IMR-90 (cell line): ENCODE results near the gene NPSR1. TPM values are rescaled to one million over a fixed set of nuclear protein-coding genes. Genes with fewer than 3 reads are reported as not detected.

ENCODE experiments used
- ATAC-seq: fragments of 200-7000 bp; cut with Tn5 transposase; 2 replicates; pipeline ENCODE4 v1.9.1; 2020; ENCODE audit warnings: low read depth, mild to moderate bottlenecking, moderate library complexity
- BruUV-seq: library from RNA; stranded (reverse); fragments of 400-500 nt; replicated peaks from 2 replicates; lab custom pipeline; 2021; lab: Mats Ljungman, UMichigan
- CTCF ChIA-PET: fragments of 300-600 bp; formaldehyde crosslinking; extraction: SDS; loops from one replicate; lab custom pipeline; 2021; ENCODE audit warnings: antibody characterized with exemption; lab: Yijun Ruan, JAX
- POLR2A ChIA-PET: fragments of 300-600 bp; sonication (Branson Sonifier 250); formaldehyde crosslinking; loops from one replicate; lab custom pipeline; 2022; ENCODE audit warnings: antibody characterized with exemption; ENCODE audit not compliant: unreplicated experiment; lab: Charles Lee
- DNase-seq: peaks from one replicate; pipeline ENCODE4 v3.0.0; 2013
- H2AFZ ChIP-seq: replicated peaks from 2 replicates; pipeline ENCODE3; 2013; ENCODE audit warnings: low read length, mild to moderate bottlenecking; ENCODE audit not compliant: poor library complexity
- H2AK5ac ChIP-seq: 2 replicates; pipeline ENCODE4 v1.6.1; 2013; ENCODE audit warnings: low read depth, low read length, inconsistent platforms
- H2AK9ac ChIP-seq: replicated peaks from 2 replicates; pipeline ENCODE3; 2013; ENCODE audit warnings: mild to moderate bottlenecking, low read depth, low read length, moderate library complexity; ENCODE audit not compliant: poor library complexity
- H2BK120ac ChIP-seq: 2 replicates; pipeline ENCODE4 v1.6.1; 2013; ENCODE audit warnings: low read depth, low read length, inconsistent platforms
- H2BK15ac ChIP-seq: 3 replicates; pipeline ENCODE4 v1.6.1; 2013; ENCODE audit warnings: low read depth, low read length, inconsistent platforms
- H2BK20ac ChIP-seq: 2 replicates; pipeline ENCODE4 v1.6.1; 2013; ENCODE audit warnings: low read depth, mild to moderate bottlenecking, inconsistent platforms, low read length, moderate library complexity
- H2BK5ac ChIP-seq: 2 replicates; pipeline ENCODE4 v1.6.1; 2013; ENCODE audit warnings: mild to moderate bottlenecking, low read depth, low read length, inconsistent platforms; ENCODE audit not compliant: poor library complexity, severe bottlenecking
- H3K14ac ChIP-seq: replicated peaks from 2 replicates; pipeline ENCODE4 v1.6.1; 2013; ENCODE audit warnings: low read depth, low read length, inconsistent platforms
- H3K18ac ChIP-seq: 2 replicates; pipeline ENCODE4 v1.6.1; 2013; ENCODE audit warnings: low read depth, low read length, control low read depth
- H3K23ac ChIP-seq: 2 replicates; pipeline ENCODE4 v1.6.1; 2013; ENCODE audit warnings: low read depth, low read length, inconsistent platforms
- H3K27ac ChIP-seq: 2 replicates; pipeline ENCODE4 v1.5.1; 2013; ENCODE audit warnings: mild to moderate bottlenecking, control low read depth, low read length; ENCODE audit not compliant: insufficient read depth
- H3K27me3 ChIP-seq: 2 replicates; pipeline ENCODE4 v1.6.1; 2013; ENCODE audit warnings: low read length; ENCODE audit not compliant: control insufficient read depth, insufficient read depth
- H3K36me3 ChIP-seq: 2 replicates; pipeline ENCODE4 v1.6.1; 2013; ENCODE audit warnings: low read length, mixed read lengths; ENCODE audit not compliant: control insufficient read depth, insufficient read depth
- H3K4ac ChIP-seq: 2 replicates; pipeline ENCODE4 v1.6.1; 2013; ENCODE audit warnings: low read depth, low read length, inconsistent platforms
- H3K4me1 ChIP-seq: 2 replicates; pipeline ENCODE4 v1.6.1; 2013; ENCODE audit warnings: low read length, mixed read lengths; ENCODE audit not compliant: control insufficient read depth, insufficient read depth
- H3K4me2 ChIP-seq: 2 replicates; pipeline ENCODE4 v1.6.1; 2013; ENCODE audit warnings: low read depth, mild to moderate bottlenecking, control low read depth, low read length, moderate library complexity
- H3K4me3 ChIP-seq: 2 replicates; pipeline ENCODE4 v1.5.1; 2013; ENCODE audit warnings: low read depth, mild to moderate bottlenecking, control low read depth, low read length, moderate library complexity; ENCODE audit not compliant: insufficient read depth
- H3K56ac ChIP-seq: 2 replicates; pipeline ENCODE4 v1.6.1; 2013; ENCODE audit warnings: low read length, inconsistent platforms; ENCODE audit not compliant: insufficient read depth; ENCODE audit errors: extremely low read depth
- H3K79me1 ChIP-seq, 2 experiments: 2 replicates each; pipeline ENCODE4 v1.6.1; 2013; ENCODE audit warnings: low read length in 2 of 2, inconsistent platforms in 1 of 2, low read depth in 1 of 2
- H3K9ac ChIP-seq: 2 replicates; pipeline ENCODE4 v1.6.1; 2013; ENCODE audit warnings: low read depth, low read length, control low read depth
- H3K9me1 ChIP-seq: 2 replicates; pipeline ENCODE4 v1.6.1; 2013; ENCODE audit warnings: low read length, inconsistent platforms; ENCODE audit not compliant: insufficient read depth
- H3K9me3 ChIP-seq: 2 replicates; pipeline ENCODE4 v1.6.1; 2013; ENCODE audit warnings: low read length; ENCODE audit not compliant: control insufficient read depth, insufficient read depth
- H4K20me1 ChIP-seq: 2 replicates; pipeline ENCODE4 v1.6.1; 2013; ENCODE audit warnings: low read length, inconsistent platforms; ENCODE audit not compliant: insufficient read depth
- H4K5ac ChIP-seq: 2 replicates; pipeline ENCODE4 v1.6.1; 2013; ENCODE audit warnings: mild to moderate bottlenecking, low read depth, low read length, control low read depth
- H4K8ac ChIP-seq, 2 experiments: 2 replicates each; pipeline ENCODE4 v1.6.1; 2013; ENCODE audit warnings: low read depth in 2 of 2, low read length in 2 of 2, control low read depth in 1 of 2, inconsistent platforms in 1 of 2
- H4K91ac ChIP-seq: 2 replicates; pipeline ENCODE4 v1.6.1; 2013; ENCODE audit warnings: low read depth, low read length, inconsistent platforms; ENCODE audit not compliant: insufficient read depth
- BHLHE40 ChIP-seq: fragments of 150-350 bp; IDR thresholded peaks from 2 replicates; pipeline ENCODE4 v1.6.1; 2016; ENCODE audit warnings: mild to moderate bottlenecking, low read depth, low read length
- CEBPB ChIP-seq: IDR thresholded peaks from 2 replicates; pipeline ENCODE4 v1.6.1; 2012; ENCODE audit warnings: low read depth, low read length, improper control_type of control experiment
- CHD1 ChIP-seq: IDR thresholded peaks from 2 replicates; pipeline ENCODE4 v1.6.1; 2012; ENCODE audit warnings: low read depth, low read length, improper control_type of control experiment
- CTCF ChIP-seq: conservative IDR thresholded peaks from 2 replicates; pipeline ENCODE4 v1.5.1; 2012; ENCODE audit warnings: mild to moderate bottlenecking, low read depth, low read length, improper control_type of control experiment
- FOS ChIP-seq: fragments of 150-350 bp; IDR thresholded peaks from 2 replicates; pipeline ENCODE4 v1.6.1; 2016; ENCODE audit warnings: low read depth, low read length
- MAFK ChIP-seq: IDR thresholded peaks from 2 replicates; pipeline ENCODE4 v1.6.1; 2012; ENCODE audit warnings: low read depth, low read length, improper control_type of control experiment
- MAZ ChIP-seq: IDR thresholded peaks from 2 replicates; pipeline ENCODE4 v1.6.1; 2012; ENCODE audit warnings: low read depth, mild to moderate bottlenecking, low read length, improper control_type of control experiment, moderate library complexity, borderline replicate concordance
- MXI1 ChIP-seq: IDR thresholded peaks from 2 replicates; pipeline ENCODE4 v1.6.1; 2012; ENCODE audit warnings: low read depth, mild to moderate bottlenecking, low read length, moderate library complexity, borderline replicate concordance
- NFE2L2 ChIP-seq: fragments of 150-350 bp; IDR thresholded peaks from 2 replicates; pipeline ENCODE4 v1.6.1; 2016; ENCODE audit warnings: low read depth, mild to moderate bottlenecking, low read length
- POLR2A ChIP-seq: IDR thresholded peaks from 2 replicates; pipeline ENCODE4 v1.6.1; 2012; ENCODE audit warnings: mild to moderate bottlenecking, low read depth, low read length
- RAD21 ChIP-seq: IDR thresholded peaks from 2 replicates; pipeline ENCODE4 v1.6.1; 2012; ENCODE audit warnings: low read length, improper control_type of control experiment
- RCOR1 ChIP-seq: IDR thresholded peaks from 2 replicates; pipeline ENCODE4 v1.6.1; 2012; ENCODE audit warnings: mild to moderate bottlenecking, low read length, improper control_type of control experiment; ENCODE audit not compliant: insufficient replicate concordance
- RFX5 ChIP-seq: IDR thresholded peaks from 2 replicates; pipeline ENCODE4 v1.8.0; 2012; ENCODE audit warnings: low read depth, mild to moderate bottlenecking, low read length, moderate library complexity
- SMC3 ChIP-seq: fragments of 150-350 bp; IDR thresholded peaks from 2 replicates; pipeline ENCODE4 v1.6.1; 2016; ENCODE audit warnings: low read depth, mild to moderate bottlenecking, antibody characterized with exemption, low read length, moderate library complexity
- USF2 ChIP-seq: fragments of 150-350 bp; IDR thresholded peaks from 2 replicates; pipeline ENCODE4 v1.6.1; 2017; ENCODE audit warnings: mild to moderate bottlenecking, antibody characterized with exemption, low read length, low read depth
- WGBS, 2 experiments: methylation state at CpG; one replicate each; pipeline versions ENCODE4 v1.1.5 to v1.1.7; 2013; ENCODE audit warnings: missing lambda C conversion rate in 2 of 2; ENCODE audit not compliant: insufficient read length in 1 of 2; ENCODE audit errors: extremely low coverage in 2 of 2; 5-methylcytosine and 5-hydroxymethylcytosine counted together
- dilution Hi-C: fragments of 300-500 bp; cut with HindIII; formaldehyde crosslinking; loops from one replicate; pipeline ENCODE4 v1.14.3; 2018; ENCODE audit warnings: low sequenced_read_pairs; ENCODE audit not compliant: unreplicated experiment
- in situ Hi-C: fragments of 300-500 bp; cut with MboI; formaldehyde crosslinking; loops from 3 replicates; pipeline ENCODE4 v1.14.3; 2019; ENCODE audit warnings: low sequenced_read_pairs, inconsistent platforms, mixed read lengths
- intact Hi-C: fragments of 100-400 bp; cut with micrococcal nuclease; formaldehyde crosslinking; loops from 2 replicates; pipeline ENCODE4 v1.10.0; 2022
- polyA plus RNA-seq, 3 experiments: library from polyadenylated mRNA; depleted of rRNA; stranded (reverse); fragments of >200 nt; gene quantifications; 2 replicates each; pipeline ENCODE4 v1.2.3, GENCODE V29; 2012; ENCODE audit warnings: low replicate concordance in 1 of 3
- total RNA-seq: library from RNA; depleted of rRNA; stranded (reverse); fragments of >200 nt; gene quantifications from 2 replicates; pipeline ENCODE4 v1.2.3, GENCODE V29; 2012
- TF ChIP-seq, protein P1 (sequence below): fragments of 150-350 bp; IDR thresholded peaks from 2 replicates; pipeline ENCODE4 v1.6.1; 2016; ENCODE audit warnings: low read depth, mild to moderate bottlenecking, low read length, moderate library complexity, borderline replicate concordance

The NPSR1 gene
- total and polyA plus RNA-seq, 2 of the 4 experiments (the other 2 are of a cell fraction), result not detected

- no peaks in the 10 kb centered on the region for H3K9me3 ChIP-seq
- no peaks in the 10 kb centered on the region for H3K4me1 ChIP-seq
These were observed 174.0 kb downstream of the NPSR1 start for GRCh38 chr7:34832020-34832419.

More at GRCh38 chr7:34832020-34832419, 174.0 kb downstream of the NPSR1 start:
- Histone ChIP-seq H3K9me1 (no peaks in the 10 kb centered on the region), H3K4me3 (no peak overlapping the region), H3K14ac (no peak overlapping the region), H3K4ac (no peak overlapping the region), H3K4me2 (no peak overlapping the region), H2BK5ac (no peak overlapping the region), H2AFZ (no peak overlapping the region), H3K18ac (no peak overlapping the region), H3K27ac (no peak overlapping the region), H2AK9ac (no peak overlapping the region), H3K23ac (no peak overlapping the region), H3K56ac (no peak overlapping the region), H3K9ac (no peak overlapping the region), H3K27me3 (no peaks in the 10 kb centered on the region; the same call in 1 of the 2 replicates), H4K91ac (no peak overlapping the region), H2BK15ac (no peak overlapping the region), H4K20me1 (no peaks in the 10 kb centered on the region), H2BK20ac (no peak overlapping the region), H4K8ac (no peak overlapping the region), H4K5ac (no peak overlapping the region), H3K36me3 (no peaks in the 10 kb centered on the region), H2BK120ac (no peak overlapping the region), H3K79me1 (no peaks in the 10 kb centered on the region), H2AK5ac (no peak overlapping the region)
- DNase-seq, result no peak
- dilution Hi-C loops (no loop called here), intact Hi-C loops (no loop called here), in situ Hi-C loops (no loop called here)
- ChIA-PET CTCF (no interaction called here), POLR2A (no interaction called here)
- BruUV-seq, result no TSS peak
- WGBS, 2 experiments, result 90% methylated on average over 2 of the region's 3 CpGs; no CpG with 5 or more reads in 1 of the 2 experiments
- no peak for TF ChIP-seq USF2
- no peak for TF ChIP-seq MXI1
- TF ChIP-seq MAFK, result no peak
- TF ChIP-seq CHD1, result no peak
- TF ChIP-seq RAD21, result no peak
- TF ChIP-seq CEBPB, result no peak
- TF ChIP-seq FOS, result no peak
- no peak for TF ChIP-seq BHLHE40
- TF ChIP-seq NFE2L2, result no peak
- TF ChIP-seq POLR2A, result no peak
- no peak for TF ChIP-seq RCOR1
- no peak for TF ChIP-seq SMC3
- TF ChIP-seq, protein P1, sequence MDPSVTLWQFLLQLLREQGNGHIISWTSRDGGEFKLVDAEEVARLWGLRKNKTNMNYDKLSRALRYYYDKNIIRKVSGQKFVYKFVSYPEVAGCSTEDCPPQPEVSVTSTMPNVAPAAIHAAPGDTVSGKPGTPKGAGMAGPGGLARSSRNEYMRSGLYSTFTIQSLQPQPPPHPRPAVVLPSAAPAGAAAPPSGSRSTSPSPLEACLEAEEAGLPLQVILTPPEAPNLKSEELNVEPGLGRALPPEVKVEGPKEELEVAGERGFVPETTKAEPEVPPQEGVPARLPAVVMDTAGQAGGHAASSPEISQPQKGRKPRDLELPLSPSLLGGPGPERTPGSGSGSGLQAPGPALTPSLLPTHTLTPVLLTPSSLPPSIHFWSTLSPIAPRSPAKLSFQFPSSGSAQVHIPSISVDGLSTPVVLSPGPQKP, result no peak
- no peak for TF ChIP-seq RFX5
- no peak for TF ChIP-seq CTCF
- no peak for TF ChIP-seq MAZ
- no peak for ATAC-seq
